ENCODE data around the gene DCC.

DCC gene

DNA sequence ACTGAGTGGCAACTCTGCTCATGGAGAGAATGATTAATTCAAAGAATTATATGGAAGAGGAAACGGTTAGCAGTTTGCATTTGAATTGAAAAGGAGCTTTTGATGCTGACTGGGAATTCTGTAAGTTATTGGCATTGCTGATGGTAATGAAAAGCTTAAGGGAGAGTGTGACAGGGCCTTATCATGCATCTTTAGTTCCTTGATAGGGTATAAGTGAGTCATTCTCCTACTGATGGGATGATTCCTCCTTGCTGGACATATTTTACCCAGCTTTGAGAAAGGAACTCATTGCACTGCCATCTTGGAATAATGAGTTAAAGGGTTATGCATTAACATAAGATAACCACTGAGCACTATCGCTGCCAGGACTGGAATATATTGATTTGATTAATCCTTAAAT, 740.7 kb downstream of the DCC start:
- Histone ChIP-seq H3K27me3 (ENCODE audit: control insufficient read depth, insufficient read depth, low read length) (no peaks in the 10 kb centered on the region), H3K4me1 (ENCODE audit: control insufficient read depth, insufficient read depth, low read length) (no peaks in the 10 kb centered on the region), H3K4me3 (ENCODE audit: low read length) (no peak overlapping the region), H3K36me3 (ENCODE audit: control insufficient read depth, insufficient read depth, low read length) (no peaks in the 10 kb centered on the region), H3K9ac (ENCODE audit: low read length) (no peak overlapping the region), H3K9me3 (ENCODE audit: control insufficient read depth, low read length) (no peaks in the 10 kb centered on the region)

GRCh38 chr18:53093636-53094035, 753.6 kb downstream of the DCC start:
- Histone ChIP-seq H3K4me3 (ENCODE audit: low read length) (no peak overlapping the region), H3K4me1 (ENCODE audit: control insufficient read depth, insufficient read depth, low read length) (no peaks in the 10 kb centered on the region), H3K9me3 (ENCODE audit: control insufficient read depth, low read length) (no peaks in the 10 kb centered on the region), H3K36me3 (ENCODE audit: control insufficient read depth, insufficient read depth, low read length) (no peaks in the 10 kb centered on the region), H3K9ac (ENCODE audit: low read length) (no peak overlapping the region), H3K27me3 (ENCODE audit: control insufficient read depth, insufficient read depth, low read length) (no peaks in the 10 kb centered on the region)

GRCh38 chr18:53101536-53102105, 761.6 kb downstream of the DCC start:
- Histone ChIP-seq H3K4me3 (ENCODE audit: low read length) (no peak overlapping the region), H3K36me3 (ENCODE audit: control insufficient read depth, insufficient read depth, low read length) (no peaks in the 10 kb centered on the region), H3K9me3 (ENCODE audit: control insufficient read depth, low read length) (no peaks in the 10 kb centered on the region), H3K9ac (ENCODE audit: low read length) (no peak overlapping the region), H3K4me1 (ENCODE audit: control insufficient read depth, insufficient read depth, low read length) (no peaks in the 10 kb centered on the region), H3K27me3 (ENCODE audit: control insufficient read depth, insufficient read depth, low read length) (no peaks in the 10 kb centered on the region)

GRCh38 chr18:53114441-53114840, 774.4 kb downstream of the DCC start:
- H3K4me1 ChIP-seq (ENCODE audit: control insufficient read depth, insufficient read depth, low read length) = no peaks in the 10 kb centered on the region

DNA sequence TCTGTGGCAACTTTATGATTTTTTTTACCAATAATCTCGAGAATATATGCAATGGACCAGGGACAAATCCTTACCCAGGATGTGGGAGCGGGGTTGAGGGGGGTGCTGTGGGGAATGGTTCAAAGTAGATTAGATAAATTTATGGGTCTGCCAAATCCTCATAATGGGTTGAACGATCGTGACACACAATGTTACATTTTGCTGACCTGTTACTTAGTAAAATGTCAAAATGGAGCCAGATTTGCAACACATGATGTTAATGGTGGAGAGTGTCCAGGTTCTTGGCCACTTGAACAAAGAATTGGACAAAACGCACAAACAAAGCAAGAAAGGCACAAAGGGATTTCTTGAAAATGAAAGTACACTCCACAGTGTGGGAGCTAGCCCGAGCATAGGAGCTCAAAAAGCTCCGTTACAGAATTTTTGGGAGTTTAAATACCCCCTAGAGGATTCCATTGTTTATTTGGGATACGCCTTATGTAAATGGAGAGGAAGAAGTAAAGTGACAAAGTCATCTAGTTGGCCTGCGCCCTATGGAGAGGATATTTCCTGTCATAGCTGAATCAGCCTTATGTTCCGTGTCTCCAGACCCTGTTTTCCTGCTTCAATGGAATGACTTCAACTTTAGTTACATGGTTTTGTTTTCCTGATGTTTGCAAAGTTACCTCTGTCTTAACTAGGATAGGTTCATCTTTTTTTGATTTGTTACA, 776.0 kb downstream of the DCC start:
- Histone ChIP-seq H3K36me3 (ENCODE audit: control insufficient read depth, insufficient read depth, low read length) (no peaks in the 10 kb centered on the region), H3K4me3 (ENCODE audit: low read length) (no peak overlapping the region), H3K9ac (ENCODE audit: low read length) (no peak overlapping the region), H3K4me1 (ENCODE audit: control insufficient read depth, insufficient read depth, low read length) (no peaks in the 10 kb centered on the region), H3K9me3 (ENCODE audit: control insufficient read depth, low read length) (peaks cover 4% of the 10 kb centered on the region), H3K27me3 (ENCODE audit: control insufficient read depth, insufficient read depth, low read length) (no peaks in the 10 kb centered on the region)

More at GRCh38 chr18:53114441-53114840, 774.4 kb downstream of the DCC start:
- no peak overlapping the region for H3K9ac ChIP-seq (ENCODE audit: low read length)
- peaks cover 4% of the 10 kb centered on the region for H3K9me3 ChIP-seq (ENCODE audit: control insufficient read depth, low read length)
- no peak overlapping the region for H3K4me3 ChIP-seq (ENCODE audit: low read length)
- H3K36me3 ChIP-seq (ENCODE audit: control insufficient read depth, insufficient read depth, low read length) = no peaks in the 10 kb centered on the region
- H3K27me3 ChIP-seq (ENCODE audit: control insufficient read depth, insufficient read depth, low read length) = no peaks in the 10 kb centered on the region

DNA sequence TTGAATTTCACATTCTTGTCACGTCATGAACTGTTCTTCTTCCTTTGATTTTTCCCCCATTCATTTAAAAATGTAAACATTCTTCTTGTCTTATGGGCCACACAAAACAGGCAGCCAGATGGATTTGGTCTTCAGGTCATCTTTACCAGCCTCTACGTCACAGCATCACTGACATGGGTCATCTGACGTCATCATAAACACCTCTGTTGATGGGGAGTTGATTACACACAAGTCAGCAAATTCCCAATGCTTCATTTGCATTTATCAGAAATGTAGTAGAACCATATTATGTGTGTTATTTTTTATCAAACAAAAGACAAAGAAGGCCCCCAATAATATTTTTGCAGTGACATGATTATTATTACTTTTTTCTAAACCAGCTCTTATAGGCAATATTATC, 777.9 kb downstream of the DCC start:
- Histone ChIP-seq H3K27me3 (ENCODE audit: control insufficient read depth, insufficient read depth, low read length) (no peaks in the 10 kb centered on the region), H3K9ac (ENCODE audit: low read length) (no peak overlapping the region), H3K36me3 (ENCODE audit: control insufficient read depth, insufficient read depth, low read length) (no peaks in the 10 kb centered on the region), H3K4me1 (ENCODE audit: control insufficient read depth, insufficient read depth, low read length) (no peaks in the 10 kb centered on the region), H3K4me3 (ENCODE audit: low read length) (no peak overlapping the region), H3K9me3 (ENCODE audit: control insufficient read depth, low read length) (peaks cover 4% of the 10 kb centered on the region)

- Histone ChIP-seq H3K4me1 (ENCODE audit: control insufficient read depth, insufficient read depth, low read length) (no peaks in the 10 kb centered on the region), H3K9ac (ENCODE audit: low read length) (no peak overlapping the region), H3K4me3 (ENCODE audit: low read length) (no peak overlapping the region), H3K9me3 (ENCODE audit: control insufficient read depth, low read length) (no peaks in the 10 kb centered on the region), H3K36me3 (ENCODE audit: control insufficient read depth, insufficient read depth, low read length) (no peaks in the 10 kb centered on the region), H3K27me3 (ENCODE audit: control insufficient read depth, insufficient read depth, low read length) (no peaks in the 10 kb centered on the region)
These were observed 786.2 kb downstream of the DCC start for GRCh38 chr18:53126210-53126609.

GRCh38 chr18:53131001-53131400, 791.0 kb downstream of the DCC start:
- Histone ChIP-seq H3K27me3 (ENCODE audit: control insufficient read depth, insufficient read depth, low read length) (no peaks in the 10 kb centered on the region), H3K36me3 (ENCODE audit: control insufficient read depth, insufficient read depth, low read length) (no peaks in the 10 kb centered on the region), H3K9me3 (ENCODE audit: control insufficient read depth, low read length) (no peaks in the 10 kb centered on the region), H3K4me1 (ENCODE audit: control insufficient read depth, insufficient read depth, low read length) (no peaks in the 10 kb centered on the region), H3K4me3 (ENCODE audit: low read length) (no peak overlapping the region), H3K9ac (ENCODE audit: low read length) (no peak overlapping the region)

DNA sequence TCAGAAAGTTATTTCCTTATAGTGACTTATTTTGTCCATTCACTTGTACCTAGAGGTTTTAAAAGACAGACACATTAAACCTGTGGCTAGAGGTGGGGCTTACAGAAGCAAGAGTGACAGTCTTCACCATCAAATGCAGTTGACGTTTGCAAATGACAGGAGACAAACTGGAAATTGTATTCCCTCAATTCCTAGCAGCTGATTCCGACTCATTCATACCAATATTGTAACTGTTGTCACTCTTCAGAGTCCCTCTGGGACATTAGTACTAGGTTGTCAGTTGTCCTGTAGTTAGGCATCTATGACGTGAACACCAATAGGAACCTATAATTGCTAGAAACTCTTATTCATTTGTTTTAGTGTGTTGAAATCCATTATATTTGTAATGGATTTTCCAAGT, 794.7 kb downstream of the DCC start:
- H3K27me3 ChIP-seq (ENCODE audit: control insufficient read depth, insufficient read depth, low read length) = no peaks in the 10 kb centered on the region
- no peaks in the 10 kb centered on the region for H3K36me3 ChIP-seq (ENCODE audit: control insufficient read depth, insufficient read depth, low read length)
- no peaks in the 10 kb centered on the region for H3K4me1 ChIP-seq (ENCODE audit: control insufficient read depth, insufficient read depth, low read length)
- no peaks in the 10 kb centered on the region for H3K9me3 ChIP-seq (ENCODE audit: control insufficient read depth, low read length)
- no peak overlapping the region for H3K4me3 ChIP-seq (ENCODE audit: low read length)
- H3K9ac ChIP-seq (ENCODE audit: low read length) = no peak overlapping the region

- H3K9ac ChIP-seq (ENCODE audit: low read length) = no peak overlapping the region
- H3K4me1 ChIP-seq (ENCODE audit: control insufficient read depth, insufficient read depth, low read length) = no peaks in the 10 kb centered on the region
These were observed 795.7 kb downstream of the DCC start for GRCh38 chr18:53135654-53136053.

DNA sequence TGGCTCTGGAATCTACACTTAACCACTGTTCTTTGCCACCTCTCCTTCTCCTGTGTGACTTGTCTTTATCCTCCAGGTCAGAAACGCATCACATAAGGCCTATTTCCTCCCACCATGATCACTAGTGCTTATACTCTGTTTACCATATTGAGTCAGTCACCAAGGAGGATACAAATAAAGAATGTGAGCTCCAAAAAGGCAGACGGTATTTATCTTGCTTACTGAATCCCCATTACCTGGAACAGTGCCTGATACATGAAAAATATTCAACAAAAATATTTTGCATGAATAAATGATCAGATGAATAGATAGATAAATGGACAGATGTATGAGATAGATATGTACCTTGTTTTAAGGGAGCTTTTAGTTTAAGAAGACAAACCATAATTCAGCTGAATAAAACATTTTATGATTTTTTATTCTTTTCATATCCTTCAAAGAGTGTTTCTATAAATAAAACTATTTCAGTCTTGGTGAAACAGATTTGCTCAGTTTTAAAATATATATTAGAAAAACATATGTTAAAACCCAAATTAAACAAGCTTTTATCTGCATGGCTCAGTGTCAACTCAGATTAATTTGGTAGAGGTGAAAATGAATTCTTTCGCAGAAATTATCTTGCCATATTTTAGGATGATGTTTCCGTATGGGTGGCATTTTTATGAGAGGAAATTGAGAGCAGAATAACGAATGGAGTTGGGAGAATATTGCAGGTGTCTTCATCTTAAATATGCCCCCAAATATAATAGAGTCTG, 799.9 kb downstream of the DCC start:
- H3K4me1 ChIP-seq (ENCODE audit: control insufficient read depth, insufficient read depth, low read length) = no peaks in the 10 kb centered on the region
- no peaks in the 10 kb centered on the region for H3K9me3 ChIP-seq (ENCODE audit: control insufficient read depth, low read length)
- H3K27me3 ChIP-seq (ENCODE audit: control insufficient read depth, insufficient read depth, low read length) = no peaks in the 10 kb centered on the region
- H3K4me3 ChIP-seq (ENCODE audit: low read length) = no peak overlapping the region
- no peaks in the 10 kb centered on the region for H3K36me3 ChIP-seq (ENCODE audit: control insufficient read depth, insufficient read depth, low read length)
- H3K9ac ChIP-seq (ENCODE audit: low read length) = no peak overlapping the region

More at GRCh38 chr18:53135654-53136053, 795.7 kb downstream of the DCC start:
- H3K9me3 ChIP-seq (ENCODE audit: control insufficient read depth, low read length) = no peaks in the 10 kb centered on the region
- H3K36me3 ChIP-seq (ENCODE audit: control insufficient read depth, insufficient read depth, low read length) = no peaks in the 10 kb centered on the region
- no peaks in the 10 kb centered on the region for H3K27me3 ChIP-seq (ENCODE audit: control insufficient read depth, insufficient read depth, low read length)
- H3K4me3 ChIP-seq (ENCODE audit: low read length) = no peak overlapping the region

- no peak overlapping the region for H3K4me3 ChIP-seq (ENCODE audit: low read length)
- H3K9ac ChIP-seq (ENCODE audit: low read length) = no peak overlapping the region
- no peaks in the 10 kb centered on the region for H3K27me3 ChIP-seq (ENCODE audit: control insufficient read depth, insufficient read depth, low read length)
- H3K9me3 ChIP-seq (ENCODE audit: control insufficient read depth, low read length) = no peaks in the 10 kb centered on the region
- H3K4me1 ChIP-seq (ENCODE audit: control insufficient read depth, insufficient read depth, low read length) = no peaks in the 10 kb centered on the region
- H3K36me3 ChIP-seq (ENCODE audit: control insufficient read depth, insufficient read depth, low read length) = no peaks in the 10 kb centered on the region
These were observed 802.0 kb downstream of the DCC start for GRCh38 chr18:53142005-53142404.
